Endothelial cell of umbilical vein (primary cell): Measurements from ENCODE around the gene AUTS2. TPM values are rescaled to one million over a fixed set of nuclear protein-coding genes. Genes with fewer than 3 reads are reported as not detected.

ENCODE experiments used
- BruUV-seq: library from RNA; stranded (reverse); fragments of 400-500 nt; replicated peaks from 2 replicates; lab custom pipeline; 2021; lab: Mats Ljungman, UMichigan
- CTCF ChIA-PET: fragments of 300-600, 350-600 bp; sonication (Branson Sonifier 250); formaldehyde crosslinking; loops from one replicate; lab custom pipeline; 2021; ENCODE audit warnings: antibody characterized with exemption, inconsistent platforms; lab: Charles Lee
- POLR2A ChIA-PET: fragments of 300-600, 350-600 bp; sonication (Branson Sonifier 250); formaldehyde crosslinking; loops from one replicate; lab custom pipeline; 2021; ENCODE audit warnings: antibody characterized with exemption, inconsistent platforms; lab: Charles Lee
- DNase-seq: peaks from one replicate; pipeline ENCODE4 v3.0.0-alpha.2; 2011; ENCODE audit warnings: low read depth, low spot score
- FAIRE-seq: peaks from 2 replicates; lab custom pipeline; 2011; peaks lifted over from hg19 to GRCh38; lab: Jason Lieb, UNC
- H2AFZ ChIP-seq: 2 replicates; pipeline ENCODE4 v1.6.0; 2012; ENCODE audit warnings: low read depth, low read length, control low read depth, inconsistent platforms
- H3K27ac ChIP-seq: 2 replicates; pipeline ENCODE4 v1.5.1; 2011; ENCODE audit warnings: low read depth, mild to moderate bottlenecking, control low read depth, low read length, moderate library complexity; ENCODE audit not compliant: insufficient read depth
- H3K27me3 ChIP-seq, 2 experiments: 2 replicates each; pipeline versions ENCODE4 v1.6.0 to v1.6.1; 2011; ENCODE audit warnings: low read length in 2 of 2, mixed read lengths in 1 of 2; ENCODE audit not compliant: control insufficient read depth in 2 of 2, insufficient read depth in 2 of 2
- H3K36me3 ChIP-seq, 2 experiments: 2 replicates in 1 of 2; 3 replicates in 1 of 2; pipeline ENCODE4 v1.5.1; 2011; ENCODE audit warnings: low read length in 2 of 2, mild to moderate bottlenecking in 1 of 2, moderate library complexity in 1 of 2; ENCODE audit not compliant: control insufficient read depth in 2 of 2, insufficient read depth in 2 of 2; ENCODE audit errors: extremely low read depth in 1 of 2
- H3K4me1 ChIP-seq: 3 replicates; pipeline ENCODE4 v1.5.1; 2011; ENCODE audit warnings: mild to moderate bottlenecking, low read length; ENCODE audit not compliant: control insufficient read depth, insufficient read depth; ENCODE audit errors: extremely low read depth
- H3K4me2 ChIP-seq: 2 replicates; pipeline ENCODE4 v1.6.1; 2011; ENCODE audit warnings: low read length, control low read depth, mixed read lengths; ENCODE audit not compliant: insufficient read depth
- H3K4me3 ChIP-seq, 3 experiments: fragments of 200-600 bp in 1 of 3; sonication (generic), shearing (Covaris generic) in 1 of 3; replicated peaks in 1 of 3; 2 replicates each; pipeline ENCODE4 v1.5.1; 2011 to 2016; ENCODE audit warnings: control low read depth in 3 of 3, low read length in 3 of 3, mild to moderate bottlenecking in 2 of 3, inconsistent platforms in 1 of 3, low read depth in 1 of 3, moderate library complexity in 1 of 3; ENCODE audit not compliant: insufficient read depth in 1 of 3
- H3K79me2 ChIP-seq: 2 replicates; pipeline ENCODE4 v1.6.0; 2012; ENCODE audit warnings: low read length, inconsistent platforms; ENCODE audit not compliant: control insufficient read depth, insufficient read depth
- H3K9ac ChIP-seq: replicated peaks from 2 replicates; pipeline ENCODE3; 2011; ENCODE audit warnings: low read length, control low read depth; ENCODE audit not compliant: insufficient read depth; ENCODE audit errors: extremely low read depth
- H3K9me1 ChIP-seq: replicated peaks from 3 replicates; pipeline ENCODE4 v1.6.0; 2011; ENCODE audit warnings: mild to moderate bottlenecking, low read length; ENCODE audit not compliant: control insufficient read depth, insufficient read depth; ENCODE audit errors: extremely low read depth
- H3K9me3 ChIP-seq: replicated peaks from 2 replicates; pipeline ENCODE4 v1.5.1; 2012; ENCODE audit warnings: low read length, inconsistent platforms; ENCODE audit not compliant: control insufficient read depth, insufficient read depth
- H4K20me1 ChIP-seq: replicated peaks from 2 replicates; pipeline ENCODE3; 2011; ENCODE audit warnings: mild to moderate bottlenecking, low read length; ENCODE audit not compliant: control insufficient read depth, insufficient read depth; ENCODE audit errors: extremely low read depth
- EZH2 ChIP-seq: IDR thresholded peaks from 2 replicates; pipeline ENCODE4 v1.6.1; 2012; ENCODE audit warnings: borderline replicate concordance, low read depth, mild to moderate bottlenecking, moderate library complexity, low read length, inconsistent platforms; ENCODE audit not compliant: severe bottlenecking
- FOS ChIP-seq: IDR thresholded peaks from 2 replicates; pipeline ENCODE4 v1.6.1; 2011; ENCODE audit warnings: mild to moderate bottlenecking, low read length, moderate library complexity, borderline replicate concordance; ENCODE audit not compliant: insufficient read depth
- GATA2 ChIP-seq: IDR thresholded peaks from 2 replicates; pipeline ENCODE4 v1.7.0; 2011; ENCODE audit warnings: low read depth, mild to moderate bottlenecking, moderate library complexity, mixed read lengths, low read length; ENCODE audit not compliant: insufficient read length, insufficient read depth
- JUN ChIP-seq: IDR thresholded peaks from 2 replicates; pipeline ENCODE4 v1.6.1; 2011; ENCODE audit warnings: borderline replicate concordance, low read depth; ENCODE audit not compliant: insufficient read length, insufficient read depth
- MYC ChIP-seq: IDR thresholded peaks from one replicate; pipeline ENCODE4 v1.6.1; 2011; ENCODE audit warnings: mild to moderate bottlenecking, low read depth, low read length
- POLR2A ChIP-seq: IDR thresholded peaks from 2 replicates; pipeline ENCODE4 v1.6.1; 2012; ENCODE audit warnings: low read depth, mild to moderate bottlenecking, control low read depth, low read length
- POLR2AphosphoS5 ChIP-seq: IDR thresholded peaks from 2 replicates; pipeline ENCODE4 v1.6.1; 2012; ENCODE audit warnings: low read depth, mild to moderate bottlenecking, control low read depth, low read length, moderate library complexity; ENCODE audit not compliant: insufficient read depth
- dilution Hi-C: fragments of 300-500 bp; cut with MboI; formaldehyde crosslinking; loops from one replicate; pipeline ENCODE4 v1.15.0; 2019; ENCODE audit warnings: low sequenced_read_pairs; ENCODE audit not compliant: extremely low pct_ligation_motif_present
- intact Hi-C: fragments of 100-400 bp; cut with micrococcal nuclease; formaldehyde crosslinking; loops from one replicate; pipeline ENCODE4 v1.10.0; 2022
- polyA plus RNA-seq, 4 experiments: library from polyadenylated mRNA; depleted of rRNA in 3 of 4; stranded (reverse) in 3 of 4; unstranded in 1 of 4; fragments of >200 nt; gene quantifications; 2 replicates each; pipeline versions ENCODE4 v1.2.1 to v1.2.3, GENCODE V29; 2011 to 2012; ENCODE audit warnings: missing spikeins in 1 of 4
- total RNA-seq: library from RNA; stranded (reverse); gene quantifications from 2 replicates; pipeline ENCODE4 v1.2.3, GENCODE V29; 2021
- TF ChIP-seq, protein P1 (sequence below), 2 donors: IDR thresholded peaks; 1 replicate in 1 of 2; 2 replicates in 1 of 2; pipeline ENCODE4 v1.5.1; 2011; ENCODE audit warnings: low read length in 2 of 2, mild to moderate bottlenecking in 2 of 2, moderate library complexity in 2 of 2, control low read depth in 1 of 2, inconsistent platforms in 1 of 2, low read depth in 1 of 2; ENCODE audit not compliant: insufficient read depth in 1 of 2; ENCODE audit errors: extremely low read depth in 1 of 2
- TF ChIP-seq, protein P2 (sequence below): IDR thresholded peaks from 2 replicates; pipeline ENCODE4 v1.6.1; 2011; ENCODE audit not compliant: insufficient read depth, insufficient read length

AUTS2 gene
- total and polyA plus RNA-seq, 2 donors (not counting 3 experiments of a cell fraction or from before 2014, with no cell fraction given) = 0.59 to 8.0 TPM

DNA sequence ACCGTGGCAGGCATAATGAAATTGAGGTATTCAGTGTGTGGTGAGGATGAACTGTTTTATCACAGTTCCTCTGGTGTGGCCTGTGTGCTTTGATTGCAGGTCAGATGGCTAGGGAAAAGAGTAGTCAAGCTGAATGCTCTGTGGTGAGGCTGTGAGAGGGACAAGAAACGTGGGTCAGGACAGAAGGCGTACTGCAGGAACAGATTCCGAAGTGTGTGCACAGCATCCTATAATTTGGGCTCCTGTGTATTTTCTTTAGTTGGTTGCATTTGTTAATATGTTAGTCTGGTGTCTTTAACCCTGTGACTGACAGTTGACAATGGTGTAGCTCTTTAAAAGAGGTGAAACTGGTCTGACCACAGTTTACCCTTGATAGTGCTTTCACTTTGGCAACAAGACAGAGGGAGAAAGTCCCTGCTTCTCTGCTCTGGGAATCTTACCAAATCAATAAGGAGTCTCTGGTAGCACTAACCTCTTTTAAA is 76.5 kb downstream of the AUTS2 start:
- H3K4me1 ChIP-seq = no peaks in the 10 kb centered on the region
- ChIA-PET CTCF (no interaction called here), POLR2A (no interaction called here)
- no peaks in the 10 kb centered on the region for H4K20me1 ChIP-seq
- H3K27ac ChIP-seq = no peak overlapping the region
- no TSS peak for BruUV-seq
- H3K27me3 ChIP-seq = no peaks in the 10 kb centered on the region
- H3K4me2 ChIP-seq = no peak overlapping the region
- FAIRE-seq (no peak), DNase-seq (no peak)
- H3K4me3 ChIP-seq = no peak overlapping the region
- H3K9me1 ChIP-seq = no peaks in the 10 kb centered on the region
- H3K9ac ChIP-seq = no peak overlapping the region
- dilution Hi-C loops = no loop called here
- H3K79me2 ChIP-seq = no peaks in the 10 kb centered on the region
- H2AFZ ChIP-seq = no peak overlapping the region
- TF ChIP-seq FOS = no peak
- no peak for TF ChIP-seq MYC
- TF ChIP-seq POLR2A = no peak
- TF ChIP-seq POLR2AphosphoS5 = no peak
- intact Hi-C loops = no loop called here
- no peaks in the 10 kb centered on the region for H3K9me3 ChIP-seq
- no peaks in the 10 kb centered on the region for H3K36me3 ChIP-seq

DNA sequence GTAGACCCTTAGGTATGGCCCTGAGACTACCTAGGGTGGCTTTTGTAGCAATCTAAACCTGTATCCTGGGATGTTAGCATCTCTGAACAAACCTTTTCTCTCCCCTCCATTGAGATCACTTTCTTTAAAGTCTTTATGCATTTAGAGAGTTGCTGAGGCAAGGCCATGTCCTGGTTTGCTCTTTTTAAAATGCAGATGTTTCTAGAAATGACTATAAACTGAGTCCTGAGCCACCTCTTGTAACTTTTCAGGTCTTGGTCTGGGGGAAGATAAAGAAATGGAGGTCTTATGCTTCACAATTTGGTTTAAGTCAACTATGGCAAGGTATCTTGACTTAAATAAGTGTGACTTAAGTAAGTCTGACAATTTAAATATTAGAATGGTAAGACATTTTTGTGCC is 78.0 kb downstream of the AUTS2 start:
- dilution Hi-C loops = no loop called here
- H3K27me3 ChIP-seq = no peaks in the 10 kb centered on the region
- no peaks in the 10 kb centered on the region for H3K36me3 ChIP-seq
- H3K4me3 ChIP-seq = no peak overlapping the region
- POLR2A ChIA-PET = no interaction called here
- no TSS peak for BruUV-seq
- CTCF ChIA-PET = no interaction called here
- no peaks in the 10 kb centered on the region for H3K9me3 ChIP-seq
- H3K9me1 ChIP-seq = no peaks in the 10 kb centered on the region
- no peak overlapping the region for H2AFZ ChIP-seq
- H3K27ac ChIP-seq = no peak overlapping the region
- no peak overlapping the region for H3K4me2 ChIP-seq
- H3K79me2 ChIP-seq = no peaks in the 10 kb centered on the region
- no peak for FAIRE-seq
- no peaks in the 10 kb centered on the region for H3K4me1 ChIP-seq
- no peak overlapping the region for H3K9ac ChIP-seq
- intact Hi-C loops = no loop called here
- no peak for DNase-seq
- H4K20me1 ChIP-seq = no peaks in the 10 kb centered on the region
- TF ChIP-seq POLR2AphosphoS5 (no peak), JUN (no peak), MYC (no peak), GATA2 (no peak), POLR2A (no peak), FOS (no peak), EZH2 (no peak)
- TF ChIP-seq, protein P1, sequence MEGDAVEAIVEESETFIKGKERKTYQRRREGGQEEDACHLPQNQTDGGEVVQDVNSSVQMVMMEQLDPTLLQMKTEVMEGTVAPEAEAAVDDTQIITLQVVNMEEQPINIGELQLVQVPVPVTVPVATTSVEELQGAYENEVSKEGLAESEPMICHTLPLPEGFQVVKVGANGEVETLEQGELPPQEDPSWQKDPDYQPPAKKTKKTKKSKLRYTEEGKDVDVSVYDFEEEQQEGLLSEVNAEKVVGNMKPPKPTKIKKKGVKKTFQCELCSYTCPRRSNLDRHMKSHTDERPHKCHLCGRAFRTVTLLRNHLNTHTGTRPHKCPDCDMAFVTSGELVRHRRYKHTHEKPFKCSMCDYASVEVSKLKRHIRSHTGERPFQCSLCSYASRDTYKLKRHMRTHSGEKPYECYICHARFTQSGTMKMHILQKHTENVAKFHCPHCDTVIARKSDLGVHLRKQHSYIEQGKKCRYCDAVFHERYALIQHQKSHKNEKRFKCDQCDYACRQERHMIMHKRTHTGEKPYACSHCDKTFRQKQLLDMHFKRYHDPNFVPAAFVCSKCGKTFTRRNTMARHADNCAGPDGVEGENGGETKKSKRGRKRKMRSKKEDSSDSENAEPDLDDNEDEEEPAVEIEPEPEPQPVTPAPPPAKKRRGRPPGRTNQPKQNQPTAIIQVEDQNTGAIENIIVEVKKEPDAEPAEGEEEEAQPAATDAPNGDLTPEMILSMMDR (IDR thresholded peaks at IDR 0.05; ENCODE audit: extremely low read depth in 1 of 2, insufficient read depth in 1 of 2, low read depth in 1 of 2, low read length in 2 of 2) = no peak
- TF ChIP-seq, protein P2, sequence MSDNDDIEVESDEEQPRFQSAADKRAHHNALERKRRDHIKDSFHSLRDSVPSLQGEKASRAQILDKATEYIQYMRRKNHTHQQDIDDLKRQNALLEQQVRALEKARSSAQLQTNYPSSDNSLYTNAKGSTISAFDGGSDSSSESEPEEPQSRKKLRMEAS = no peak
